ENCODE measurements around the gene RSPO4.

The RSPO4 gene

GRCh38 chr20:940926-941325, 61.2 kb downstream of the RSPO4 start:
- no peak for DNase-seq

- no peak for DNase-seq
Observed at GRCh38 chr20:939606-940005, 62.5 kb downstream of the RSPO4 start.

- DNase-seq: no peak
Observed at GRCh38 chr20:934186-934840, 67.8 kb downstream of the RSPO4 start.

GRCh38 chr20:933029-933428, 69.1 kb downstream of the RSPO4 start:
- DNase-seq: no peak

- no peak for DNase-seq
Observed at GRCh38 chr20:931401-931800, 70.7 kb downstream of the RSPO4 start.

- no peak for DNase-seq
Observed at GRCh38 chr20:926670-927069, 75.4 kb downstream of the RSPO4 start.

- DNase-seq: no peak
Observed at GRCh38 chr20:925516-925915, 76.6 kb downstream of the RSPO4 start.

GRCh38 chr20:924639-925038, 77.5 kb downstream of the RSPO4 start:
- DNase-seq: no peak

- no peak for DNase-seq
Observed at GRCh38 chr20:922781-923180, 79.3 kb downstream of the RSPO4 start.

- no peak for DNase-seq
Observed at GRCh38 chr20:921068-921467, 81.0 kb downstream of the RSPO4 start.

GRCh38 chr20:920311-920710, 81.8 kb downstream of the RSPO4 start:
- no peak for DNase-seq

- no peak for DNase-seq
Observed at GRCh38 chr20:919491-919916, 82.6 kb downstream of the RSPO4 start.

GRCh38 chr20:917416-917815, 84.7 kb downstream of the RSPO4 start:
- DNase-seq: no peak

- DNase-seq: no peak
Observed at GRCh38 chr20:916825-917224, 85.3 kb downstream of the RSPO4 start.

- DNase-seq: no peak
Observed at GRCh38 chr20:916125-916799, 85.8 kb downstream of the RSPO4 start, which contains the start of gene ANGPT4. Gene ANGPT4, minus strand, starts transcription at chr20:916334. Its CDS starts 120 bp downstream, at chr20:916214.

- DNase-seq: no peak
Observed at GRCh38 chr20:914727-915498, 87.2 kb downstream of the RSPO4 start.

- no peak for DNase-seq
Observed at GRCh38 chr20:913306-913849, 88.7 kb downstream of the RSPO4 start.

GRCh38 chr20:911882-912600, 90.1 kb downstream of the RSPO4 start:
- DNase-seq: no peak

- no peak for DNase-seq
Observed at GRCh38 chr20:910870-911770, 91.0 kb downstream of the RSPO4 start.

GRCh38 chr20:910132-910869, 91.8 kb downstream of the RSPO4 start:
- DNase-seq: no peak

- no peak for DNase-seq
Observed at GRCh38 chr20:909641-910040, 92.5 kb downstream of the RSPO4 start.
